Jurkat, Clone E6-1 (cell line): ENCODE results near the gene SNAPC4.
"Not testable (repeated sequence)": the region's sequence is repeated elsewhere in the genome, so short reads cannot be mapped to it uniquely, and the experiment has no call there.

Experiments used
- DNase-seq: peaks from one replicate; pipeline ENCODE4 v3.0.0-alpha.2; 2011; ENCODE audit warnings: low read depth, low spot score
- H3K4me3 ChIP-seq: 2 replicates; pipeline ENCODE4 v1.5.1; 2011; ENCODE audit warnings: mild to moderate bottlenecking, low read length, control low read depth, moderate library complexity

Gene SNAPC4

GRCh38 chr9:136412962-136413361 is 13.0 kb upstream of the SNAPC4 start:
- no peak for DNase-seq
- H3K4me3 ChIP-seq = no peak overlapping the region

GRCh38 chr9:136411378-136411777 is 11.4 kb upstream of the SNAPC4 start:
- no peak for DNase-seq
- H3K4me3 ChIP-seq = peak overlapping the region; percentile 93

DNA sequence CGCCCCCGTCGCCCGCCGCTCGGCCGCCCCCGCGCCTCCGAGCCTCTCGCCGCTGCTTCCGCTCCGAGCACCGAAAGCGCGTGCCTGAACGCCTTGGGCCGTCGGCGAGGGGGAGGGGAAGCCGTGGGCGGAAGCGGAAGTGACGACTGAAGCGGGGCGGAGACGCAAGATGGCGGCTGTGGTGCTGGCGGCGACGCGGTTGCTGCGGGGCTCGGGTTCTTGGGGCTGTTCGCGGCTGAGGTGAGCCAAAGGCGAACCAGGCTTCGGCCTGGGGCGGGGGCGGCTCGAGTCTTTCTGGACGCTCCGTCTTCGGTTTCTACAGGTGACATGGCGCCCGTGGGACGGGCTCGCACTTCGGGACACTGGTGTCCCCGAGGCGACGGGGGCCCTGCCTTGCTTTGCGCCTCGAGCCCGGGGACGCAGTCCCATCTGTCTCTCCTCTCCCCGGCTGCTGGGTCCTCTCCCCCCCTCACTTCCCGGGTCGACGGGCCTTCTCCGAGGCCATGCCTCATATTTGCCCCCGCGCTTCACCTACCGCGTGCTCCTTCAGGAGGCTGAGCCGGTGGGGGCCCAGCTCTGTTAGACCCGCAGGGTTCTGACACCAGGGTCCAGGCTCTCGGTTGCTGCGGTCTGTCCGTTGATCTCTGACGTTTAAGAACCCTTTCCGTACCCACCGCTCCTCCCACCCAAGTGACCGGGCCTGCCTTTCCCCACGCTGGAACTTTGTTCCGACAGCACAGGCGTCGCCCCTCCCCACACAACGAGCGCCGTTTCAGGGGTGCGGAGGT is 10.7 kb upstream of the SNAPC4 start, which contains the start of the genes ENTR1 and PMPCA:
Gene ENTR1, minus strand, starts transcription at position 115 of the 788 bp plus-strand sequence. CDS start 217 bp downstream, outside the sequence.
Gene PMPCA, plus strand, starts transcription at position 159 of the 788 bp plus-strand sequence. Its CDS starts 11 bp downstream, at position 170.
- H3K4me3 ChIP-seq = peak within 1 kb of the TSS; percentile 93
- peak; percentile 82 for DNase-seq

DNA sequence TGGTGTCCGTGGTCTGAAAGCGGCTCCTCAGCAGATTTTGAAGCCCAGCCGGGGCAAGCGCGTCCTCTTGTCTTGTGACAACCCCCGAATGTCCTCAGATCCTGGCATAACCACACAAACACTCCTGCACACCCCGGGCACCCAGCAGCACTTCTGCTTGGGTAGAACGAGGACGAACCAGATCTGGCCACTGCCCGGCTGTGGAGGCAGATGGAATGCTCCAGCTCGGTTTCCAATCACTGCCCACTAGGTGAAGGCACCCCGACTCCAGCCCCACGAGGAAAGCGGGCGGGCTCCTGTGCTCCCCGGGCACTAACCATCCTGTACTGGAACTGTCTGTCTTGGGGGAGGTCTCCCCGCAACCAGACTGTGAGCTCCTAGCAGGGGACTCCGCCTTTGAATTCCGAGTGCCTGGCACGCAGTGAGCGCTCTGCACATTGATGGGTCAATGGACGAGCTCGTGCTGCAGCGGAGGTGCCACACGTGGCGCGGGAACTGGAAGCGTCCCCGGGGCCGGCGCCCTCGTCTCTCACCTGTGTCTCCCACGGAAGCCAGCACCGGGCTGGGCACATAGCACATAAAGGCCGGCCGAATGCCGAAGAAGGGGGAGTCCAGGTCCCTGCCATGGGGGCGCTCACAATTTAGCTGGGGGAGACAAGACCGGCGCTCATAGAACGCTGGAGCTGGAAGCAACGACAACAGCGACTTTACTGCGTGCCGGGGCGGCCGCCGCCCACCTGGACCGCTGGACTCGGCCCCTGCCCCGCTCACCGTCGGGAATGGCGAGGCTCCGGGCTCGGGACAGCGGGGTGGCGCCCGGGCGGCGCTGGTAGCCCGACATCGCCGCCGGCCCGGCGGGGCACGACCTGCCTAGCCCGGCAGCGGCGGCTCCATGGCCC is 9.8 kb upstream of the SNAPC4 start:
- peak overlapping the region; percentile 80 for H3K4me3 ChIP-seq
- DNase-seq = no peak

DNA sequence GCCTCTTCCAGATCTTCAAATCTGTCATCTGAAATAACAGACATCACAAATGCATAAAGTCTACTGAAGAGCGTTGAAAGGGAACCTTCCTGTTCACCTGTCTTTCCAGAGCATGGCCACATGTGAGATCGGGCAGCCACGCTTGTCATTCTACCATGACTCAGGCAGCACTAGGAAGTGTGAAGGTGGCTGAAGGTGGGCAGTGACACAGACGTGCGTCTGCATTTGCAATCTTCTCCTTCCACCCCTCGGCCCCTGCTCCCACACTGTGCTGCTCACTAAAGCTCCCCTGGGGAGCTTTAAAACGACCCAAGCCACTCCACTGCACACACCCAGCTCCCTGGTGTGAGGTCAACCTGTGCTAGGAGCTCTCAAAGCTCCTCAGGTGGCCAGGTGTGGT is 7.9 kb upstream of the SNAPC4 start:
- DNase-seq = no peak

GRCh38 chr9:136407061-136407460 is 7.1 kb upstream of the SNAPC4 start:
- not testable (repeated sequence) for DNase-seq, H3K4me3 ChIP-seq

More for the DNA sequence above, 7.9 kb upstream of the SNAPC4 start:
- no peak overlapping the region for H3K4me3 ChIP-seq

DNA sequence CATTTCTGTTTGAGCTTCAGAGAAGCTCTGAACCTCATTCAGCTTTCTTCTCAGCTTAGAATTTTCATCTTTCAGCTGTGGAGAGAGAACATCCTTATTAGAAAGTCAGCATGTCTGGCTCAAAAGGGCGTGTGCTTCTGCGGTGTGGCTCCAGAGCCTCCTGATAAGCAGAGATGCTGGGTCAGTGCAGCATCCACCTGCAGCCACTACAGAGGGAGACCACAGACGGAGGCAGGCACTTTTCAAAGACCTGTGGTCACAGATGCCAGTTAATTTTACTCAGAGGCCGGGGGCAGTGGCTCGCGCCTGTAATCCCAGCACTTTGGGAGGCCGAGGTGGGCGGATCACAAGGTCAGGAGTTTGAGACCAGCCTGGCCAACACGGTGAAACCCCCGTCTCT is 5.9 kb upstream of the SNAPC4 start:
- H3K4me3 ChIP-seq, DNase-seq: not testable (repeated sequence)

GRCh38 chr9:136405481-136405880 is 5.5 kb upstream of the SNAPC4 start:
- no peak overlapping the region for H3K4me3 ChIP-seq
- no peak for DNase-seq

GRCh38 chr9:136404801-136405136 is 4.8 kb upstream of the SNAPC4 start:
- no peak for DNase-seq
- H3K4me3 ChIP-seq = no peak overlapping the region

GRCh38 chr9:136403915-136404800 is 4.2 kb upstream of the SNAPC4 start:
- no peak overlapping the region for H3K4me3 ChIP-seq
- no peak for DNase-seq

DNA sequence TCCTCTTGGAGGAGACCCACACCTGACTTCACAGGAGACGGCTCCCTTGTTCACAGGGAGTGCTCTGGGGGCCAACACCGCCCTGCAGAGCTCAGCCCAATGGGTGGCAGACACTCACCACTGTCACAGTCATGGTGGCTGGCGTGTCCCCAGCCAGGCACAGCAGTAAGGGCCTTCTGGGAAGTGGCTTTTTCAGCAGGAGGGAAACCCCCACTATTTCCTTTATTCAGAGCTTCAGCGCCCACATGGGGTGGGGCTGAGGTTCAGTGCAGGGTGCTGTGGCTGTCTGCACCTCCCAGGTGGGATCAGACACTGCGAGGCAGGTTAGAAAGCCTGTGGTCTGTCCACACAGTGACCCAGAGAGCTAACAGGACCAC is 3.6 kb upstream of the SNAPC4 start:
- peak; percentile 25 for DNase-seq
- no peak overlapping the region for H3K4me3 ChIP-seq

DNA sequence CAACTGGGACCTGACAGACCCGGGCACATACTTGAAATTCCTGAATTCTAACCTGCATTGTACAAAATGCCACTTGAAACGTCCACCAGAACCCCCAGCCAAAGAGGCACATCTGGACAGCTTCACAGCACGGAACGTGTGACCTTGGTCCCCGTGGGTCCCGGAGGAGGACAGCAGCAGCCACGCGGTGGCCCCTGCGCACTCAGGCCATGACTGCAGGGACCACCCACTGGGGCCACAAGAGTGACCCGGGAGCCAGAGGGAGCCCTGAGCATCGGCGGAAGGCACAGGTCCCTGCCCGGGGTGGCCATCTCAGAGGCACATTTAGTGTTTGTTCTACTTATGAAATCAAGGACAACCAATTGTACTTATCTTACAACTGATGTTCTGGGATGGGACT is 2.1 kb upstream of the SNAPC4 start:
- DNase-seq = no peak
- H3K4me3 ChIP-seq = no peak overlapping the region

- H3K4me3 ChIP-seq = no peak overlapping the region
- no peak for DNase-seq
Measured at GRCh38 chr9:136401173-136401922, 1.4 kb upstream of the SNAPC4 start.

- H3K4me3 ChIP-seq = peak overlapping the region; percentile 87
- no peak for DNase-seq
Measured at GRCh38 chr9:136399176-136400037, 563 bp downstream of the SNAPC4 start.

DNA sequence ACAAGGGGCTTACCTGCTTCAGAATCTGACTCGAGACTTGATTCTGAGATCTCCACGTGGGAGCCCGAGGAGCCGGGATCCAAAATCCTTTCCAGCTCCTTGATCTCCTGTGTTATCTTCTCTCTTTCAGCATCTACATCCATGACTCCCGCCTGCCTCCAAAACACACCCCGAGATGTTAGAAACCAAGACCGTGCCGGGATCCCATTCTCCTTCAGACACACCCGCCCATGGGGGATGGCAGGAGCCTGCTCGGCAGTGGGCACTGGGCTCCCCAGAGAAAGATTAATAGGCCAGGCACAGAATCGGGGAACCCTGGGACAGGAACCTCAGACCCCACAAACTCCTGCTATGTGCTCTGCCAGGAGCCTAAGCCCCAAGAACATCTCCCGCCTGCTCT is 1.7 kb downstream of the SNAPC4 start:
- no peak overlapping the region for H3K4me3 ChIP-seq
- DNase-seq = no peak

- no peak for DNase-seq
- H3K4me3 ChIP-seq = no peak overlapping the region
Measured at GRCh38 chr9:136397643-136398042, 2.3 kb downstream of the SNAPC4 start.

DNA sequence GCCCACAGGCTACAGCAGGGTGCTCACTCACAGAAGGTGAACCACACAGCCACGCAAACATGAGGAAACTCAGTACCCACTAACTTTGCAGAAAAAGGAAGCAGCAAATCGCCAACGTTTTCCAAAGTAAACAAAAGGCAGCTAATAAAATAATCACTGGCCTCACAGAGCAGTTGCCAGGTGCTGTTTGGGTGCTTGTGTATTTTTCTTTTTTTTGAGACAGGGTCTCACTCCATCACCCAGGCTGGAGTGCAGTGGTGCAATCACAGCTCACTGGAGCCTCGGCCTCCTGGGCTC is 3.8 kb downstream of the SNAPC4 start:
- H3K4me3 ChIP-seq = no peak overlapping the region
- DNase-seq = no peak
